ENCODE results near the gene SLC6A14.

The SLC6A14 gene, protein sequence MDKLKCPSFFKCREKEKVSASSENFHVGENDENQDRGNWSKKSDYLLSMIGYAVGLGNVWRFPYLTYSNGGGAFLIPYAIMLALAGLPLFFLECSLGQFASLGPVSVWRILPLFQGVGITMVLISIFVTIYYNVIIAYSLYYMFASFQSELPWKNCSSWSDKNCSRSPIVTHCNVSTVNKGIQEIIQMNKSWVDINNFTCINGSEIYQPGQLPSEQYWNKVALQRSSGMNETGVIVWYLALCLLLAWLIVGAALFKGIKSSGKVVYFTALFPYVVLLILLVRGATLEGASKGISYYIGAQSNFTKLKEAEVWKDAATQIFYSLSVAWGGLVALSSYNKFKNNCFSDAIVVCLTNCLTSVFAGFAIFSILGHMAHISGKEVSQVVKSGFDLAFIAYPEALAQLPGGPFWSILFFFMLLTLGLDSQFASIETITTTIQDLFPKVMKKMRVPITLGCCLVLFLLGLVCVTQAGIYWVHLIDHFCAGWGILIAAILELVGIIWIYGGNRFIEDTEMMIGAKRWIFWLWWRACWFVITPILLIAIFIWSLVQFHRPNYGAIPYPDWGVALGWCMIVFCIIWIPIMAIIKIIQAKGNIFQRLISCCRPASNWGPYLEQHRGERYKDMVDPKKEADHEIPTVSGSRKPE

DNA sequence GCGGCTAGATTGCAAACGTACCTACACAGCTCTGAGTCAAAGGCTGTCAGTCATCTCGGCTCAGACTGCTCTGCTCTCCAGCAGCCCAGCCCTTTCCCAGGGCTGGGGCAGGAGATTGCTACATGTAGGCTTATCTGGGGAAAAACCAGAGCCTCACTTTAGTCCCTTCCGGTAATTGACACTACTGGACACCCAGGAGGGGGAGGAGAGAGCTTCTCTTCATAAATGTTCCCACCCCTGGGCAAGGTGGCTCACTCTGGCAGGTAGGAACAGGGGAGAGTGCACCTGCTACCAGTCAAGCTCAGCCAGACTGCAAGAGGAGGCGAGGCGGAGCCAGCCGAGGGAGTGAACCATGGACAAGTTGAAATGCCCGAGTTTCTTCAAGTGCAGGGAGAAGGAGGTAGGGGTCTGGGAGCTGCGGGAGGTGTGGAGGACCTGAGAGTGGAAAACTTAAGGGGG is at the start of gene SLC6A14:
SLC6A14 (plus strand) TSS at position 249 of the 459 bp plus-strand sequence; CDS start at position 353, 104 bp downstream.
- DNase-seq, result no peak

DNA sequence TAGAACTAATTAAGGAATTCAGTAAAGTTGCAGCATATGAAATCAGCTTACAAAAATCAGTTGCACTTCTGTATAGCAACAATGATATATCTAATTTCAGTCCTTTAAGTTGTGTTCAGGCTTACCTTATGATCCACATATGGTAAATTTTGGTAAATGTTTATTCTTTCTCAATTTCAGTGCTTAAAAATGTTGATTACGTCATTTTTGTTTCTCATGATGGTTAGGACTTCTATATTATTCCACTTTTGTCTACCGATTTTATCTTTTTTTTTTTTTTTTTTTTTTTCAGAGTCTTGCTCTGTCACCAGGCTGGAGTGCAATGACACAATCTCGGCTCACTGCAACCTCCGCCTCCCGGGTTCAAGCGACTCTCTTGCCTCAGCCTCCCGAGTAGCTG is 40.7 kb upstream of the SLC6A14 start:
- DNase-seq, result no peak

DNA sequence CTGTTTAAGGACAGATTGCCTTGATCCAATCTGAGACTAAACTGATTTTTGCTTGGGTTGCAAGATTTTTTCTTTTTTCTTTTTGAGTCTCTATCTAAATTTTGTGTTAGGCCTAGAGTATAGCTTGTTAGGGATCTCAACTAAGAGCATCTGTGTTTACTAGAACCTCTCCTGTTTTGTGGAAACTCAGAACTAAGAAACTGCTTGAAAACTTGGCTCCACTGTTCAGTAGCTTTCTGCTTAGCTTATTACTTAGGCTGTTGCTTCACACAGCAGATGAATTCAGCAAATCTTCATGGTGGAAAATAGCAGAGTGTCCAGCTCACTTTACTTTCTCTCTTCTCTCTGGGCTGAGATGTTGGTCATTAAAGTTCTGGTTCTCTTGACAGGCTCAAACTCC is 36.7 kb upstream of the SLC6A14 start:
- no peak for DNase-seq

DNA sequence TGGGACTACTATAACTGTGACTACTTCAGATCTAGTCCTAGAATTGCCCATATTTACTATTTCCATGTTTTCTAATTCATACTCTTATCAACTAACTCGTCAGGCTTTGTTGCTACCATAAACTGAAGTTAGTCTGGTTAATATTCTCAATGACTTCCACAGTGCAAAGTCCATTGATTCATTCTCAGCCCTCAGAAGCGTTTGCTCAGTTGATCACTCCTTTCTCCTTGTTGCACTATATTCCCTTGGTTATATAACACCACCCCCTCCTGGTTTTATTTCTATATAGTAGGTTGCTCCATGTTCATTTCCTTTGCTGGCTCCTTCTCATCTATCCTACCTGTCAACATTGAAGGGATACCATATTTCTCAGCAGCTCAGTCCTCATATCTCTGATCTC is 27.2 kb upstream of the SLC6A14 start:
- no peak for DNase-seq

DNA sequence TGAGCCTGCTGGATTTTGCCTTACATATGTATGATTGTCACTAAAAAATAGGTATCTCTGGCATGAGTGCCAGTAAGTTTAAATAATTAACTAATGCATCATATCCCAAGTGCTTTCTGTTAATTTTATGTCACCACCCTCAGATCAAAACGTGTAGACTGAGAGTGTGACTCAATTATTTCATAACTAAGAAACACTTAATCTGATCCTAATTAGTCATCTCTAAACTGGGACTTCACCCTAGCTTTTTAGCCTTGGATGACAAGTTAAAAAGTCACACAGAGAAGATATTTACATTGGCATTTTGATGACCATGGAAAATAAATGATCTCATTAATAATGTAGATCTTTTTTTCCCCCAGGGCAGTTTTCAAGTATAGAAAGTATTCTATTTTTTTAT is 23.1 kb upstream of the SLC6A14 start:
- DNase-seq, result no peak

DNA sequence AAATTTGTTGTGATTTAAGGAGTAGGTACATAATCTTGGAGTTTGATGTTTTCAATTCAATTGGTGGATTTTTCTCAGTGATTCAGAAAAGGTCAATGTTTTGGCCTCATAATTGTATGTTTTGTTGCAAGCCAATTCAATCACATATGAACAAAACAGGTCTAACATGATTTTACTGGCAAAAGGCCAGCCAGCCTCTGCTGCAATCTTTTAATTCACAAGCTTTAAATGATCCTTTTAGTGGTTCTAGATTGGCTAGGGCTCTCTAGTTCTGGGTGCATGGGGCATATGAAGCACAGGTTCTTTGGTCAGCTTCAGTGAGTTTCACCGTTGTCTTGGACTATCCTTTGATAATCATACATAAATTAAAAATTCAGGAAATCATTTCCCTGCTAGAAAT is 19.2 kb upstream of the SLC6A14 start:
- no peak for DNase-seq

DNA sequence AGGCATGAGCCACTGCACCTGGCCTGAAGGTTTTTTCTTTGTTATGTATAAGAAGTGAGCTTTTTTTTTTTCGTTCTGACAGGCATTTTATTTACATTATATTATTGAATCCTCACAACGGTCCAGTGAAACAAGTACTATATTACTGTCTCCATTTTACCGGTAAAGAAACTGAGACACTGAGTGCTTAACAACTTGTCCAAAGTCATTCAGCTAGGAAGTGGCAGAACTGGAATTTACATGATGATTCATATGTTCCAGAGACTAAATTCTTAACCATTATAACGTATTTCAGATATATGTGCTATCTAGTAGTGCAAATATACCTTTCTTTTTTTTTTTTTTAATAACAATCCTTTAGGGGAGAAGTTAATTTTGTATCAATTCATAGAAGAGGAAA is 18.4 kb upstream of the SLC6A14 start:
- no peak for DNase-seq

DNA sequence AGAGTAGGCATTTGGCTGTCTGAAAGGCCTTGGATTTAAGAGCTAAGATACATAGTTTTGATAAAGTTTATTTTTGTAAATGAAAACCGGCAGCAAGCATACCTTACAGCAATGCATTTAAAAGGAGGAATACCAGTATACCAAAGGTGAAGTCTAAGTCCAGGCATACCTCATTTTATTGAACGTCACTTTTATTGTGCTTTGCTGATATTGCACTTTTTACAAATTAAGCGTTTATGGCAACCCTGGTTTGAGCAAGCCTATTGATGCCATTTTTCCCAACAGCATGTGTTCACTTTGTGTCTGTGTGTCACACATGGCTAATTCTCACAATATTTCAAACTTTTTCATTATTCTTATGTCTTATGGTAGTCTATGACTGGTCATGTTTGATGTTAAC is 8.4 kb upstream of the SLC6A14 start:
- DNase-seq, result no peak

DNA sequence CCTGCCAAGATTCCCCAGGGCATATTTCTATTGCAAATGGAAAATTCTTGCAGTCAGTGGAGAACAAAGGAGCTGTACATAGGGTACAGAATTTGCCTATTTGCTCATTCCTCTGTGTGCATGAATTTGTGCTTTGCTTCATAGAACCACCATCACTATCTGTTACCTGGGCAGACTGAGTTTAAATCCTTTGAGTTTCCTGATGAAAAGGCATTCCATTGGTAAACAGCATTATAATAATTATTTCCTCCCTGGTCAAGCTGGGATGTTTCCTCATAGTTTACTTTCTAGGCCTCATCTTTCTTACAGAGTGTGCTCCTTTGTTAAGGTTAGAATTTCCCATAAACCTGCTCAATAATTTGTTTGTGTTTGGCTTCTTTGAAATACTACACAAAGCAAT is 809 bp upstream of the SLC6A14 start:
- DNase-seq, result no peak

DNA sequence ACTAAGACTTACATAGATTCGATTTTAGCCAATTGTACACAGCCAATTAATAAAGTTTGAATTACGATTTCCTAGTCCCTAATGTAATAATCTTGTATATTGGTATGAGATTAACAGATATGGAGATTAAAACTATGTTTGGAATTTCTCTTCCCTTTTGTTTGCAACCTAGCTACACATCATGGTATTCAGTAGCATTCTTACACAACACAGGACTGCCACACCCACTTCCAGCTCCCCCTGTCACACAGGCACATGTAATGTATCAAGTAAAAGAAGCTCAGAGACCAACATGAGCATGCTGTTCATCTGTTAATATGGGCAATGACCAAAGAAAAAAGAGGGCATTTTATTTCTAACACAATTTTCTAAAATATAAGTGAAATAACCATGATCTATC is 12.8 kb downstream of the SLC6A14 start:
- DNase-seq, result no peak

DNA sequence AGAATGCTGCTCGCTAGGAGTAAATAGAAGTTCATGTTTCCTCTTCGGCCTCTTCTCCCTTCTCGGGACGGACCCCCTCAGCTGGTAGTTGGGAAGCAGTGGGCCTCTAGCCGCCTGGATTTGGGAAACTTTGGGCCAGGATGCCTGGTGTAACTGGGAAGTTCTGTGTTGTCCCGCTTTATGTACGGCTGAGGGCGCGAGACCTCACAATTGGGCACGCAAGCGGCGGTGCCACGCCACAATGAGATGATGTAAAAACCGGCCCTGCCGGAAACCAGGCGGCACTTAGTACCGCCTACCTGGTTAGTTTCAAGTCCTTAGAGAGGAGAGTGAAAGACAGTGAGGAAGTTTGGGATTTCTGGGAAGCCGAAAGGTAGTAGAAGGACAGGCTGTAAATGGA is 26.4 kb downstream of the SLC6A14 start, which contains the start of gene CT83:
CT83 (minus strand) TSS at position 155 of the 400 bp plus-strand sequence; CDS start at position 35, 120 bp downstream.
- no peak for DNase-seq

DNA sequence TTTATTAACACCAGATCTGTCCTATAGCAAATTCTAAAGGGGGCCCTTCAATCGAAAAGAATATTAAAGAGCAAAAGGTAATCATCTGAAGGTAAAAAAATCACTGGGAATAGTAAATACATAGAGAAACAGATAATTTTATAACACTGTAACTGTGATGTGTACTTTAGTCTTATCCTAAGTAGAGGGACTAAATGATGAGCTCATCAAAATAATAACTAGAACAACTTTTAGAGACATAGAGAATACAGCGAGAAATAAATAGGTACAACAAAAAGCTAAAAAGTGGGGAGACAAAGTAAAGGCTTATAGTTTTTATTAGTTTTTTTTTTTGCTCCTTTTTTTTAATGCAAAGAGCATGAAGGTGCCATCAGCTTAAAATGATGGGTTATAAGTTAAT is 43.7 kb downstream of the SLC6A14 start:
- DNase-seq, result no peak

DNA sequence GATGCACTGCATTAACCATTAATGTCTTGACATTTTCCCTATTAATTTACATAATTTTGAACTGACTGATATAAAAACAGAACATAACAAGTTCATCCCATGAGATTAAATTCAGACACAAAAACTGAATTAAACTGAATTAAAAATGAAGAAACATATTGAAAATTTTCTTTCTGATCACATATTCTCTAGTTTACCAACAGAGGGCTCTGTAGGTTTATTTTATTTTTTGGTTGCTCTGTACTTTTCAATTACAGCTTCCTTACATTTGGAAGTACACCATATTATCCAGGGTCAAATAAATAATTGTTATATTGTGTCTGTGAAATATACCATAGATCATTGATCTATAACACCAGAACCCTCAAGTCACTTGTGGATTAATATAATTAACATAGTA is 53.7 kb downstream of the SLC6A14 start:
- no peak for DNase-seq

DNA sequence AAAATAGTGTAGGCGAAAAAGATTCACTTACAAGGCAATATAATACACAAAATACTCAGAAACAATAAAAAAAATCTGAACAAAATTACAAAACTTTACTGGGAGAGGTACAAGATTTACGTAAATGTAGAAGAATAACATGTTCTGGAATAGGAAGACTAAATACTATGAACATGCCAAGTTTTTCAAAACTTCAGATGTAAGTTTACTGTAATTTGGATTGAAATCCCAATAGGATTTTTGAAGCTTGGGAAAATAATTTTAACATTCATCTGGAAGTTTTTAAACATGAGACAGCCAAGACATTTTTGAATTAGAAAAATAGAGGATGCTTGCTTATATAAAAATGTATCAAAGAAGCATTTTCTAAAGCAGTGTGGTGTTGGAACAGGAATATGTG is 56.9 kb downstream of the SLC6A14 start:
- no peak for DNase-seq

DNA sequence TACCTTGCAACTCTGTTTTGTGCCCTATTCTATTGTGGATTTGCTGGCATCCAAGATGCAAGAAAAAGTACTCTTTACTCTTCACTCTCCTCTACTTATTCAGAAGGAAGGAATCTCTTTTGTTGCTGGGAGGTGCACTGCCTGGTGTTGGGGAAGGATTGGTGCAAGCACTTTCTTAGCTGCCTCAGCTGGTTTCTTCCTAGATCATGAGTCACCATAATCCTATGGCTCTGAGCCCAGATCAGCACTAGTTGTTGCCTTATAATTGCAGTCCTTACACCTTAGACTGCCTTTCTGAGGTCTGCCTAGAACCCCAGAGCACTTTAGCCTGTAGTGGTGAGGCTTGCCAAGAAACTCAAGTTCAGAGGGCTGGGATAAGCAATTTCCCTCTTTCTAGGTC is 63.4 kb downstream of the SLC6A14 start:
- DNase-seq, result no peak

Measured in activated CD4-positive, alpha-beta T cell treated with anti-CD3 and anti-CD28 coated beads, Interleukin-2, Interleukin-6, amounts not matched to agents 100 ng/mL and 50 ng/mL, durations not matched to agents 16 hours and 8 hours (primary cell).